Left ventricle myocardium inferior (tissue), 1 donor: ENCODE measurements around the gene SOD1. TPM values are rescaled to one million over a fixed set of nuclear protein-coding genes. Genes with fewer than 3 reads are reported as not detected.

Experiments
- DNase-seq: peaks from one replicate; pipeline ENCODE4 v3.0.0-alpha.2; 2020
- H3K27ac ChIP-seq: fragments of 200-600 bp; replicated peaks from 2 replicates; pipeline ENCODE4 v1.8.0; 2021
- H3K27me3 ChIP-seq: fragments of 200-600 bp; 2 replicates; pipeline ENCODE4 v1.8.0; 2021; ENCODE audit warnings: low read depth
- H3K36me3 ChIP-seq: fragments of 200-600 bp; 2 replicates; pipeline ENCODE4 v1.8.0; 2021
- H3K4me1 ChIP-seq: fragments of 200-600 bp; 2 replicates; pipeline ENCODE4 v1.8.0; 2021
- H3K4me3 ChIP-seq: fragments of 200-600 bp; 2 replicates; pipeline ENCODE4 v1.8.0; 2021; ENCODE audit warnings: mild to moderate bottlenecking, moderate library complexity
- H3K9me3 ChIP-seq: fragments of 200-600 bp; replicated peaks from 2 replicates; pipeline ENCODE4 v1.8.0; 2021
- CTCF ChIP-seq: fragments of 200-600 bp; IDR thresholded peaks from 2 replicates; pipeline ENCODE4 v1.8.0; 2021; ENCODE audit warnings: antibody characterized with exemption, mild to moderate bottlenecking, borderline replicate concordance
- intact Hi-C: fragments of 100-400 bp; cut with micrococcal nuclease; formaldehyde crosslinking; loops from one replicate; pipeline ENCODE4 v1.11.0; 2022
- total RNA-seq: library from RNA; stranded (reverse); fragmentation: NEBNext Ultra II Directional; extraction: Animal tissue kit (Norgen Biotek cat#: 25700); gene quantifications from one replicate; pipeline ENCODE4 v1.2.1, GENCODE V29; 2021
- donor health status: DM: no; HTN: yes; CAD: no; lungs with severe emphysema.

The SOD1 gene
- total RNA-seq, 1 donor from 2014 or later, result 421 TPM

GRCh38 chr21:31671146-31671716 lies 11.7 kb downstream of the SOD1 start:
- Histone ChIP-seq H3K4me3 (no peak overlapping the region), H3K9me3 (no peaks in the 10 kb centered on the region), H3K27ac (no peak overlapping the region), H3K4me1 (peaks cover 20% of the 10 kb centered on the region), H3K27me3 (no peaks in the 10 kb centered on the region), H3K36me3 (peaks cover 61% of the 10 kb centered on the region)
- intact Hi-C loops, result no loop called here
- no peak for TF ChIP-seq CTCF
- no peak for DNase-seq

- H3K4me1 ChIP-seq, result peaks cover 13% of the 10 kb centered on the region
- H3K36me3 ChIP-seq, result peaks cover 54% of the 10 kb centered on the region
- intact Hi-C loops, result no loop called here
- H3K4me3 ChIP-seq, result no peak overlapping the region
- no peak for DNase-seq
- TF ChIP-seq CTCF, result no peak
- H3K27ac ChIP-seq, result no peak overlapping the region
- H3K27me3 ChIP-seq, result no peaks in the 10 kb centered on the region
- no peaks in the 10 kb centered on the region for H3K9me3 ChIP-seq
Observed at GRCh38 chr21:31671931-31672330, 12.4 kb downstream of the SOD1 start.

GRCh38 chr21:31673321-31673912 lies 13.9 kb downstream of the SOD1 start:
- no peak overlapping the region for H3K27ac ChIP-seq
- peaks cover 45% of the 10 kb centered on the region for H3K36me3 ChIP-seq
- H3K4me3 ChIP-seq, result no peak overlapping the region
- no peaks in the 10 kb centered on the region for H3K4me1 ChIP-seq
- no peaks in the 10 kb centered on the region for H3K9me3 ChIP-seq
- intact Hi-C loops, result no loop called here
- no peak for DNase-seq
- TF ChIP-seq CTCF, result no peak
- H3K27me3 ChIP-seq, result no peaks in the 10 kb centered on the region

GRCh38 chr21:31675318-31675717 lies 15.8 kb downstream of the SOD1 start:
- Histone ChIP-seq H3K36me3 (peaks cover 35% of the 10 kb centered on the region), H3K9me3 (no peaks in the 10 kb centered on the region), H3K27ac (no peak overlapping the region), H3K4me1 (no peaks in the 10 kb centered on the region), H3K4me3 (no peak overlapping the region), H3K27me3 (no peaks in the 10 kb centered on the region)
- TF ChIP-seq CTCF, result no peak
- DNase-seq, result no peak
- intact Hi-C loops, result no loop called here

GRCh38 chr21:31675960-31676359 lies 16.5 kb downstream of the SOD1 start:
- no peak for DNase-seq
- Histone ChIP-seq H3K4me1 (no peaks in the 10 kb centered on the region), H3K27ac (no peak overlapping the region), H3K27me3 (no peaks in the 10 kb centered on the region), H3K36me3 (peaks cover 28% of the 10 kb centered on the region), H3K9me3 (no peaks in the 10 kb centered on the region), H3K4me3 (no peak overlapping the region)
- intact Hi-C loops, result no loop called here
- no peak for TF ChIP-seq CTCF
